HG02642 (cell line): ENCODE measurements around the gene ZNF274.
"Not testable (repeated sequence)": the region's sequence is repeated elsewhere in the genome, so short reads cannot be mapped to it uniquely, and the experiment has no call there.

Source experiments
- ATAC-seq: cut with Tn5 transposase; IDR thresholded peaks from one replicate; pipeline ENCODE4 v1.9.1; 2021; ENCODE audit warnings: mild to moderate bottlenecking; ENCODE audit not compliant: unreplicated experiment, poor library complexity

The ZNF274 gene

DNA sequence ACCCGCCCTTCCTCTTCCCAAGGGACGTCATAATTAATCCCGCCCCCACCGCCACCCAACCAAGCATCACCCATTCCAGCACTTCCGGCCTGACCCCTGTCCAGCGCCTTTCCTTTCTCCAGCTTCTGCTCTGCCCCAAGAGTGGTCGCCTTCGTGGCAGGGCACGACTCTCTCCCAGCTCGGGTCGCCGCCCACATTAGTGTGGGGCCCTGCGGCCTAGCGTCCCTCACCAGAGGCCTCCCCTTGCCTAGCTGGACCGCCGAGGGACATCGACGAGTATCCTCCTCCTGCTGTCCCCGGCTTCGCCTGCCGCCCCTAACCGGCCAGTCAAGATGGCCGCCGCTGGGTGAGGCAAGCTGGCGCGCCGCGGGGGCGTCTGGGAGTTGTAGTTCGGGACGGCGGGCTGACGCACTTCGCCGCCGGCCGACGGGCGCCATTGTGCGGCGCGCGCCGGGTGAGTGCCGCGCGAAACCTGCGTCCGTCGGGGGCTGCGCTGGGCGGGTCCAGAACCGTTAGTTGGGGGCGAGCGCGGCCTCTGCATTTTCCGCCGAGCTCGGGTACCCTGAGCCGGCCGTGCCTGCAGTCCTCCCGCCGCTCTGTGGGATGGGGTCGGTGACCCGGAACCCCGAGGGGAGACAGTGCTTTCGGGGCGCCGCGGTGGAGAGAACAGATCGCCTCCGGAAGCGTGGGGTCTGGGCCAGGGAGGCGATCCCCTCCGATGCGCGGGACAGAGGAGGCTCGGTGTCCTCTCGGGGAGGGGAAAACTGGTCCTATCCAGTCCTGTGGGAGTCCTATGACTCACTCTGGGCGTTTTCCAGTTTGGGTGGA lies at the start of gene ZNF274:
Gene ZNF274, plus strand, starts transcription at position 73 of the 828 bp plus-strand sequence. CDS start 905 bp downstream, outside the sequence.
- peak; percentile 91 for ATAC-seq

GRCh38 chr19:58134244-58134643 lies 48.6 kb upstream of the ZNF274 start:
- ATAC-seq, result no peak

DNA sequence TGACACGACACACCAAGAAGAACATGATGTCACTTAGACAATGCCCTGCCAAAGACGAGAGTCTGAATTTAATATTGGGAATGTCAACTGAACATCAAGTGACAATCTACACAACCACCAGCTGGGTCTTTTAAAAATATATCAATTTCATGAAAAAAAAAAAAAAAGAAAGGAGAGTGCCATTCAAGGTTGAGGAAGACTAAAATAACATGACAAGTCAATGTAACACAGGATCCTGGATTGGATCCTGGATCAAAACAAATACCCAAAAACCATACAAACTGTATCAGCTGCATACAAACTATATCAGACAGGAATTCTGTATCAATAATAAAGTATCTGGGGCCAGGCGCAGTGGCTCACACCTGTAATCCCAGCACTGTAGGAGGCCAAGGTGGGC lies 37.0 kb upstream of the ZNF274 start:
- ATAC-seq, result no peak

GRCh38 chr19:58147475-58147874 lies 35.4 kb upstream of the ZNF274 start:
- not testable (repeated sequence) for ATAC-seq

- peak; percentile 71 for ATAC-seq
Observed at GRCh38 chr19:58150328-58150921, 32.4 kb upstream of the ZNF274 start, which contains the start of gene ZNF329. Gene ZNF329 (minus strand): TSS chr19:58150789. CDS start chr19:58129503, 21,286 bp downstream.

DNA sequence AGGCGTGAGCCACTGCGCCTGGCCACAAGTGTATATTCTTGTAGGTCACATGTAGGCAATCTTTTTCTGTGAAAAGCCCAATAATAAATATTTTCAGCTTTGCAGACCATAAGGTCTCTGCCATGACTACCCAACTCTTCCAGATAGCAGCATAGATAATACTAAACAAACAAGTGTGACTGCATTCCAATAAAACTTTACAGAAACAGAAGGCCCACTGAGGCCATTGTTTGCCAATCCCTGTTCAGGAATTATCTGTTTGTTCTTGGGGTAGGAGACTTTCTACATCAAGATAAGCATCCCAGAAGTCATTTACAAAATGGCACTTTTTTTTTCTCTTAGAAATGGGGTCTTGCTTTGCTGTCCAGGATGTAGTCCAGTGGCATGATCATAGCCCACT lies 29.5 kb upstream of the ZNF274 start:
- ATAC-seq, result no peak

DNA sequence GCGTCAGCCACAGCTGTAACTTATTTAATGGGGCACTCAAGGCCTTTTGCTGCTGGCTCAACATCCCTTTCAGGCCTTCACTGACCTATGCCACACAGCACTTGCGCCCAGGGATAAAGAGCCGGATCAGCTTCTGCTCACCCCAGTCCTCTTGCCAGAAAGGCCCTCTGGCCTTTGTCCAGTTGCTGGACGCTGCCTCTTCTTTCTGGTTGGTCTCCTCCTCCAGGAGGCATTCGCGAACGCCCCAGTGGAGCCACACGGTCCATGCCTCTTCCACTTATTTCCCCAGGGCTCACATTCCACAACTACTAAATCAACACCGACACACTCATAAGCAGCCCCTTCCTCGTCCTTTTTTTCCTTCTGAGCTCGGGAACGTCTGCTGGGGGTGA lies 28.6 kb upstream of the ZNF274 start:
- ATAC-seq, result no peak

- ATAC-seq, result peak; percentile 74
Observed at GRCh38 chr19:58154679-58155648, 27.9 kb upstream of the ZNF274 start.

DNA sequence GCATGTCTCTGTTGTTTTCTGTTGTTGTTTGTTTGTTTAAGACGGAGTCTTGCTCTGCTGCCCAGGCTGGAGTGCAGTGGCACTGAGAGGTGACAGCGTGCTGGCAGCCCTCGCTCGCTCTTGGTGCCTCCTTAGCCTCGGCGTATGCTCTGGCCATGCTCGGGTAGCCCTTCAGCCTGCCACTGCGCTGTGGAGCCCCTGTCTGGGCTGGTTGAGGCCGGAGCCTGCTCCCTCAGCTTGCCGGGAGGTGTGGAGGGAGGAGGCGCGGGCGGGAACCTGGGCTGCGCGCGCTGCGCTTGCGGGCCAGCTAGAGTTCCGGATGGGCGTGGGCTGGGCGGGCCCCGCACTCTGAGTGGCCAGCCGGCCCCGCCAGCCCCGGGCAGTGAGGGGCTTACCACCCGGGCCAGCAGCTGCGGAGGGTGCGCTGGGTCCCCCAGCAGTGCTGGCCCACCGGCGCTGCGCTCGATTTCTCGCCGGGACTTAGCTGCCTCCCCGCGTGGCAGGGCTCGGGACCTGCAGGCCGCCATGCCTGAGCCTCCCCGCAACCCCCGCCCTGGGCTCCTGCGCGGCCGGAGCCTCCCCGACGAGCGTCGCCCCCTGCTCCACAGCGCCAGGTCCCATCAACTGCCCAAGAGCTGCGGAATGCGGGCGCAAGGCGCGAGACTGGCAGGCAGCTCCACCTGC lies 25.7 kb upstream of the ZNF274 start:
- ATAC-seq, result no peak

GRCh38 chr19:58166268-58166667 lies 16.6 kb upstream of the ZNF274 start:
- no peak for ATAC-seq

- ATAC-seq, result no peak
Observed at GRCh38 chr19:58166708-58167280, 16.1 kb upstream of the ZNF274 start.

- ATAC-seq, result no peak
Observed at GRCh38 chr19:58170860-58171259, 12.0 kb upstream of the ZNF274 start.

DNA sequence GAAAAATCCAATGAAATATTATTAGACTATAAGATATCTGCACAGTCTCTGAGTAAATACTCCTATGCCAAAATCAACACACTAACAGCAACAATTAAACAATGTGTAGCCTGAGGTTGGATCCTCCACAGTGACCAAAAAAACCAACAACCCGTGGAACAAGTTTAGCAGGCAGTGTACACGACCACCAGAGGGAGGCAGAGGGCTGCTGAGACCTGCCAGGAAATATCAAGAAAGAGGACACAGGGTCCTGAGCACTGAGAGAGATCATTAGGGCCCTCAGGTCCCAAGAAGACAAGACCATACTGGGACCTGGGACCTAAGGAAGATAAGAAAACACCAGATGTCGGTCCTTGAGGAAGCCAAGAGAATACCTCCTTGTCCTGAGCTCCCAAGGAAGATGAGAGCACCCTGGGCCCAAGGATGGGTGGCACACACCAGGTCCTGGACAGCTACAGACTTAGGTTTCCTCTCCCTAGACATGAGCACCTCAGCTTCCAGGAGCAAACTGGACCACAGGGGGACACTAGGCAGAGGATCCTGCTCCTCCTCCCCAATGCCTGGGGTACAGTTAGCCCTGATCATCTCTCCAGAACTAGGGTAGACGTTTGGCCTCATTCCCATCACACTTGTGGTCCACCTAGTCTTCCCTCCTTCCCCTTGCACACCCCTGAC lies 822 bp upstream of the ZNF274 start:
- no peak for ATAC-seq

GRCh38 chr19:58182577-58182988 lies 278 bp upstream of the ZNF274 start:
- ATAC-seq, result no peak

GRCh38 chr19:58183817-58184215 lies 955 bp downstream of the ZNF274 start:
- ATAC-seq, result no peak

- no peak for ATAC-seq
Observed at GRCh38 chr19:58196901-58197616, 14.2 kb downstream of the ZNF274 start.

- ATAC-seq, result no peak
Observed at GRCh38 chr19:58203814-58204475, 21.1 kb downstream of the ZNF274 start.

DNA sequence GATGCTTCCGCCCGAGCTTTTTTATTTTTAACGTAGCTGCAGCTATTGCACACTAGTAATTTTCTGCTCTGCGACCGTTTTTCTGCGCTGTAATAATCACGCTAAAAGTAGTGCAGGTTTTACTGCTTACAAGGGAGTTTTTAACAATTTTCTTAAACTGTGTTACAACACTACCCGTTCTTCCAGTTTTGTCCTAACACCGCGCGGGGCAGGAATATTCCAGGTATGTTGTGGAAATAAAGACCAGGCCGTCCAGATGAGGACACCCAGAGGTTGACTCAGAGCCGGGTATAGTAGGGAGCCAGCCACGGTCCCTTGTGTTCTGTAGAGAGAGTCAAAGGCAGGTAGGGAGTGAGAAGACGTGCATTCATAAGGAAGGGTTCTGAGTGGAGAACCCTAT lies 21.7 kb downstream of the ZNF274 start:
- ATAC-seq, result no peak
